Mucosa of descending colon (tissue), 3 donors: ENCODE results near the gene ASPN. TPM values are rescaled to one million over a fixed set of nuclear protein-coding genes. Genes with fewer than 3 reads are reported as not detected.

Experiments used
- ATAC-seq: fragments of 200-7000 bp; cut with Tn5 transposase; one replicate; pipeline ENCODE4 v1.9.1; 2020; ENCODE audit warnings: mild to moderate bottlenecking, moderate library complexity
- DNase-seq, 3 donors: peaks; one replicate each; pipeline ENCODE4 v3.0.0-alpha.2; 2020
- H3K36me3 ChIP-seq: fragments of 200-600 bp; one replicate; pipeline ENCODE4 v1.8.0; 2021; ENCODE audit warnings: low read depth, mild to moderate bottlenecking
- H3K4me1 ChIP-seq: fragments of 200-600 bp; one replicate; pipeline ENCODE4 v1.8.0; 2021; ENCODE audit warnings: low read depth, mild to moderate bottlenecking
- H3K4me3 ChIP-seq: fragments of 200-600 bp; one replicate; pipeline ENCODE4 v1.8.0; 2021; ENCODE audit warnings: mild to moderate bottlenecking
- H3K9me3 ChIP-seq: fragments of 200-600 bp; one replicate; pipeline ENCODE4 v1.8.0; 2021; ENCODE audit warnings: mild to moderate bottlenecking
- CTCF ChIP-seq: fragments of 200-600 bp; IDR thresholded peaks from one replicate; pipeline ENCODE4 v1.8.0; 2022; ENCODE audit warnings: antibody characterized with exemption, mild to moderate bottlenecking
- intact Hi-C, 2 donors: fragments of 100-400 bp; cut with DNase I in 1 of 2; cut with micrococcal nuclease in 1 of 2; formaldehyde crosslinking; loops; one replicate each; pipeline versions ENCODE4 v1.11.0 to v1.11.1; 2022; cut with DNase I, micrococcal nuclease
- total RNA-seq, 3 donors: library from RNA; stranded (reverse); fragmentation: NEBNext Ultra II Directional in 2 of 3; extraction: Animal tissue kit (Norgen Biotek cat#: 25700) in 2 of 3; gene quantifications; one replicate each; pipeline versions ENCODE4 v1.2.1 to v1.2.4, GENCODE V29; 2021 to 2023
- donor health status: DM: no; HTN: no; CAD: no; lungs with moderate emphysema.
- donor health status: DM: no; HTN: no; CAD: no.
- donor health status: DM: no; HTN: yes; CAD: no.

Gene ASPN
- total RNA-seq, 3 donors from 2014 or later: 1.1 to 5.1 (median 1.3) TPM

GRCh38 chr9:92457576-92457975 is 24.7 kb downstream of the ASPN start:
- Histone ChIP-seq H3K36me3 (no peaks in the 10 kb centered on the region), H3K4me3 (no peak overlapping the region), H3K9me3 (no peaks in the 10 kb centered on the region), H3K4me1 (no peaks in the 10 kb centered on the region)
- intact Hi-C loops: no loop called here
- DNase-seq (no peak), ATAC-seq (no peak)
- no peak for TF ChIP-seq CTCF

- ATAC-seq: peak; percentile 29
- Histone ChIP-seq H3K36me3 (no peaks in the 10 kb centered on the region), H3K4me1 (no peaks in the 10 kb centered on the region), H3K9me3 (no peaks in the 10 kb centered on the region), H3K4me3 (no peak overlapping the region)
- no peak for DNase-seq
- TF ChIP-seq CTCF: no peak
- intact Hi-C loops: no loop called here
These were observed 27.1 kb downstream of the ASPN start for GRCh38 chr9:92455217-92455616.

GRCh38 chr9:92446536-92446935 is 35.8 kb downstream of the ASPN start:
- intact Hi-C loops: no loop called here
- H3K36me3 ChIP-seq: no peaks in the 10 kb centered on the region
- no peak for DNase-seq
- TF ChIP-seq CTCF: no peak
- H3K4me1 ChIP-seq: no peaks in the 10 kb centered on the region
- no peak for ATAC-seq
- no peak overlapping the region for H3K4me3 ChIP-seq
- no peaks in the 10 kb centered on the region for H3K9me3 ChIP-seq

GRCh38 chr9:92444841-92445240 is 37.5 kb downstream of the ASPN start:
- intact Hi-C loops: no loop called here
- no peaks in the 10 kb centered on the region for H3K4me1 ChIP-seq

GRCh38 chr9:92440751-92441046 is 41.6 kb downstream of the ASPN start:
- H3K36me3 ChIP-seq: no peaks in the 10 kb centered on the region
- H3K4me3 ChIP-seq: no peak overlapping the region
- DNase-seq: no peak

More at GRCh38 chr9:92444841-92445240, 37.5 kb downstream of the ASPN start:
- H3K9me3 ChIP-seq: no peaks in the 10 kb centered on the region
- ATAC-seq (no peak), DNase-seq (no peak)
- H3K36me3 ChIP-seq: no peaks in the 10 kb centered on the region
- no peak overlapping the region for H3K4me3 ChIP-seq
- TF ChIP-seq CTCF: no peak

More at GRCh38 chr9:92440751-92441046, 41.6 kb downstream of the ASPN start:
- intact Hi-C loops: no loop called here
- no peak for ATAC-seq
- Histone ChIP-seq H3K9me3 (no peaks in the 10 kb centered on the region), H3K4me1 (no peaks in the 10 kb centered on the region)
- no peak for TF ChIP-seq CTCF
